Stimulated activated CD4-positive, alpha-beta T cell treated with anti-CD3 and anti-CD28 coated beads, TNF-alpha, amount 100 ng/mL, for 1 hour (primary cell): ENCODE measurements around the gene TMEM185B.

Source experiments
- DNase-seq, 3 donors: peaks; one replicate each; pipeline ENCODE4 v3.0.0-alpha.2; 2020; ENCODE audit warnings: low read depth in 3 of 3, low spot score in 1 of 3

TMEM185B gene

GRCh38 chr2:120231974-120232635, 8.9 kb upstream of the TMEM185B start:
- peak in 1 of 3 donors; percentile 29 for DNase-seq

GRCh38 chr2:120231564-120231973, 8.4 kb upstream of the TMEM185B start:
- no peak for DNase-seq

- no peak for DNase-seq
Observed at GRCh38 chr2:120230515-120231471, 7.6 kb upstream of the TMEM185B start.

DNA sequence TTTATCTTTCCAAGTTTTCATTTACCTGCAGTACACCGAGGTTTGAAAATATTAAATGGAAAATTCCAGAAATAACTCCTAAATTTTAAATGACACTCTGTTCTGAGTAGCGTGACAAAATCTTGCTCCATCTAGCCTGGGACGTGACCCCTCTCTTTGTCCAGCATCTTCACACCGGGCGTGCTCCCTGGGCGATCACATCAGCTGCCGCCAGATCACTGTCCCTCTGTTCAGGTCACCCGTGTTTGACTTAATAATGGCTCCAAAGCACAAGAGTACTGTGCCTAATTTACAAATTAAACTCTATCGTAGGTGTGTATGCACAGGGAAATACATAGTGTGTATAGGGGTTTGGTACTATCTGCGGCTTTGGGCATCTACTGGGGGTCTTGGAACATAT, 6.1 kb upstream of the TMEM185B start:
- DNase-seq, result no peak

- DNase-seq, result no peak
Observed at GRCh38 chr2:120228503-120228902, 5.3 kb upstream of the TMEM185B start.

DNA sequence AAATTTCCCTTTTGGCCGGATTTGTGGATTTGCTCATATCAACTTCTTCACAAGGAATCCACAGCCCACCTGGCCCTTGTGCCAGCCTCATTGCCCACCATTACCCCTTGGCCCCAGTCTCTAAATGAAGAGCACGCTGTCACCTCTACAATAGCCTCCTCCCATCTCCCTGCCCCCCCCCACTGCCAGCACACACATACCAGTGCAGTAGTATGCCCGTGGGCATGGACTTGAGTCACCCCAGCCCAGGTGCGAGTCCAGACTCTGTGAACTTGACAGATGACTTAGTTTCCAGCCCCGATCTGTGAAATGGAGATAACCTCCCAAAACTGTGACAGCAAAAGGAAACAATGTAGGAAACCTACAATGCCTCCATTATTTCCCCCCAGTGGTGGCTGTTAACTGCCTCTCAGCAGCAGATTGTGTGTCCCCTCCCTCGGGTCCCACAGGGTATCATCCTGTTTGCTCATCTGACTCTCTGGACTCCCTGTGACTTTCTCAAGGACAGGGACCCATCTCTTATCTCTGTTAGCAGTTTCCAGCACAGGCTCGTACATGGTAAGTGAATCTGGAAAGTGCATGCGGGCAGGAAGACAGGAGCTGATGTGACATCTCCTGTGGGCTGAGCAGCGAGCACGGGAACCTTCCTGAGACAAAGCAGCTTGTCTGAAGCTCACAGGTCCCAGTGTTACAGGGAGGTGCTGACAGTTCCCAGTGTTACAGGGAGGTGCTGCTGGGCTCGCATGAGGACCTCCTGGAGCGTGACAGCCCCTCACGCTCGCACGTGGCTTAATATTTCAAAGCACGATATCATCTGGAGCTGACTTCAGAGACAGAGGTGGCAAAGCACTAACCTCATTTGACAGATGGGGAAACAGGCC, 4.2 kb upstream of the TMEM185B start:
- no peak for DNase-seq

GRCh38 chr2:120226316-120226715, 3.1 kb upstream of the TMEM185B start:
- no peak for DNase-seq

GRCh38 chr2:120225549-120226065, 2.4 kb upstream of the TMEM185B start:
- DNase-seq, result no peak

GRCh38 chr2:120224735-120225548, 1.7 kb upstream of the TMEM185B start:
- no peak for DNase-seq

GRCh38 chr2:120224256-120224655, 1.1 kb upstream of the TMEM185B start:
- no peak for DNase-seq

DNA sequence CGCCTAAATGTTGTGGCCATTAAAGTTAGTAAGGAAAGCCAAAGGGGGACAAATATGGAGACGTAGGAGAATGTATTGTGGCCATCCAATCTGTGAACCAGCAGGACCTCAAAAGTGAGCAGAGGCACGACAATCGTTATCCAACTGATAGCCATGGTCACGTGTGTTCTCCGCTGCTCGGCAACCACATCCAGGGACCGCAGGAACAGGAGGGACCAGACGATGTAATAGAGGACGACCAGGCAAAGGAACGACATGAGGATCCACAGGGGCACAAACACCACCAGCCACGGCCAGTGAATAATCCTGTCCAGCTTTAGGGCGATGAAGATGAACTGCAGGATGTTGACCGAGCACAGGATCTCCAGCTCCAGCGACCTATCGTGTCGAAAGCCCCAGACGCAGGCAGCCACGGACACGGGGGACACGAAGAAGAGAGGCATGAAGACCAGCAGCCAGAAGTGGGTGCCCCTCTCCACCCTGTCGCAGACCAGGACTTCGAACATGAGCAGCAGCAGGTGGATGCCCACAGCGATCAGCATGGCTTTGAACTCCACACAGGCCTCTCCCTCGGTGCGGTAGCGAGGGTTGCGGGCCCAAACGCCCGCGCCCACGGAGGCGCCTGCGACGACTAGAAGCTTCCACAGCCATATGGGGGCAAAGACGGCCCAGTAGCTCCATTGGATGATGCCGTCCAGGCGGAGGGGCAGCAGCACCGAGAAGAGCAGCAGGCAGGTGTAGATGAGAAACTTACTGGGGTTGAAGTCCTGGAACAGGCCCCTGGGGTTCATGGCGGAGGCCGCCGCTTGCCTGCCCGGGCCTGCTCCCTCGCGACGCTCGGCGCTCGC, 790 bp downstream of the TMEM185B start:
- no peak for DNase-seq

DNA sequence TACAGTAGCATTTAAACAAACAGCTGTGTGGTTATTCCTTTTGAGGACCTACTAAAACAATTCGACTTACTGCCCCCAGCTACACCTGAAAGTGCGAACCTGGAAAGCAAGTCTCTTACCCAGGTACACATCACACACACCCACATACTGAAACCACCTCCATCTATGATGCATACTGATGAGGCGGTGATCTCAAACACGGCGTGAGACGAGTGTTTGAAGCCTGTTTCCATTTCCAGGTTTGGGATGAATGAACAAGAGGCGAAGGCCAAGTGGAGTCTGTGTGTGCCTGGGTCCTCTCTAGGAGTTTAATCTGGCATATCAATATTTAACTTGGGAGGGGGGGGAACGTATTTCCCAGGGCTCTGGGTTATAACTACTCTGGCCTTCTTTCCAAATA, 1.6 kb downstream of the TMEM185B start:
- DNase-seq, result no peak

DNA sequence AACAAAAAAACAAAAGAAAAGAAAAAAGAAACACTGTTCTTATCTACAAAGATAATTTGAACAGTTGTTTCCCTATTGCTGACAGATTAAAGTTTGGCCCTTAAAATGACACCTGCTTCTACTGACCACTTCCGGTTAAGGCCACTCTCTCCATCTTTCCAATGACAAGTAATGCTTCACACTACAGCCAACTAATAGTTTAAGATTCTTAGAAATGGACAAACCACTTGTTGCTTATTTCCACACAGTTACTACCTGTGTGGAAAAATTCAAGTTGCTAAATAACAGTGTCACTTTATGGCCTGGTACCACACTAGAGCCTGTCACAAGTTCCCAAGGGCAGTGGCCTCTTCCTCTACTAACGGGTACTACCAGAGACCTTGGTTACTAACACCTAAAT, 2.4 kb downstream of the TMEM185B start:
- no peak for DNase-seq

GRCh38 chr2:120219766-120220165, 3.4 kb downstream of the TMEM185B start:
- no peak for DNase-seq

DNA sequence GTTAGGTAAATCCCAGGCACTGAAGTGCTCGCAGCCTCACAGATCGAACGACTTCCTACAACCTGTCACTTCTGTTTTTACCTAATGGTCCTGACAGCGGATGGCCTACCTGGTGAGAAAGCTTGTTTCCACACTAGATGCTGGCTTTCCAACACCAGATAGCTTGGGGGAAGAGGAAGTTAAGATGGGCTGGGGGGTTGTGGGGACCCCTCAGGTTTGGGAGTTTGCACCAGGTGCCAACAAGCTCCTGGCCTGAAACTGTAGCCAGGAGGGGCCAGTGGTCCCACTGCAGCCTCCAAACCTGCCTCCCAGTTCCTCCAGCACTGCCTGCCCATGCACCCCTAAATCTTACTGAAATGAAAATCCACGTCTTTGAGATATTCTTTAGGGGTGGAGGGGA, 3.9 kb downstream of the TMEM185B start:
- no peak for DNase-seq

DNA sequence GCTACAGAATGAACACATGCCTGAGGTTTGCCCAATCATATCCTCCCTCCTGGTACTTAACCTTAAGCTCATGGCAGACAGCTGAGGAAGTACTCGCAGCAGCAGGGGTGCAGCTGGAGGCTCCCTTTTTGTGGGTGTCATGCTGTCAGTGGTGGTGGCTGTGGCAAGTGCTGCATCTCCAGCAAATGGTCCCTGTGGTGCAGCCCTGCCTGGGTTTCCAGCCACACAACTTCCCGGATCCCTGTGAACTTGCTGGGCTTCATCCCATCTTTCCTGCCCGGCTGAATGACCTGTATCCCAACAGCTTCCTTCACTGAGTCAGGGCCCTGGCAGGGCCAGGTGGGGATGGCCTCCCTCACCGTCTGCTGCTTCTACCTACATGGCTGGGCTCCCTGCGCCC, 5.0 kb downstream of the TMEM185B start:
- no peak for DNase-seq

DNA sequence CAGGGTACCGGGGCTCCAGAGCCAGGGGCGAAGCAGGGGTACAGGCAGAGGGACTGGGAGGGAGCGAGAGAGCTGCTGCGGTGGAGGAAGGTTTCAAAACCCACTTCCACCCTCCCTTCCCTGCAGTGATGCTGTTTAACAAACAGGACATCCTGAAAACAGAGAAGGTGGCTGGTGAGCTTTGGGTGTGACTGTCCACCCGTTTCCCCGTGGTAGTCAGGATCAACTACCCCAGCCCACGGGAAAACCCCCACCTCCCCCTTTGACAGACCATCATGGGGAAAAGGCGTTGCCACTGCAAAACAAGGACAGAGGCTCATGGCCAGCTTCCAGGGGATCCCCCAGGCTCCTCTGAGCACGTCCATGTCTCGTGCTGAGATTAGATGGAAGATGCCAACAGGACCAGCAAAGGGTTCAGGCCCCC, 12.9 kb downstream of the TMEM185B start:
- no peak for DNase-seq

DNA sequence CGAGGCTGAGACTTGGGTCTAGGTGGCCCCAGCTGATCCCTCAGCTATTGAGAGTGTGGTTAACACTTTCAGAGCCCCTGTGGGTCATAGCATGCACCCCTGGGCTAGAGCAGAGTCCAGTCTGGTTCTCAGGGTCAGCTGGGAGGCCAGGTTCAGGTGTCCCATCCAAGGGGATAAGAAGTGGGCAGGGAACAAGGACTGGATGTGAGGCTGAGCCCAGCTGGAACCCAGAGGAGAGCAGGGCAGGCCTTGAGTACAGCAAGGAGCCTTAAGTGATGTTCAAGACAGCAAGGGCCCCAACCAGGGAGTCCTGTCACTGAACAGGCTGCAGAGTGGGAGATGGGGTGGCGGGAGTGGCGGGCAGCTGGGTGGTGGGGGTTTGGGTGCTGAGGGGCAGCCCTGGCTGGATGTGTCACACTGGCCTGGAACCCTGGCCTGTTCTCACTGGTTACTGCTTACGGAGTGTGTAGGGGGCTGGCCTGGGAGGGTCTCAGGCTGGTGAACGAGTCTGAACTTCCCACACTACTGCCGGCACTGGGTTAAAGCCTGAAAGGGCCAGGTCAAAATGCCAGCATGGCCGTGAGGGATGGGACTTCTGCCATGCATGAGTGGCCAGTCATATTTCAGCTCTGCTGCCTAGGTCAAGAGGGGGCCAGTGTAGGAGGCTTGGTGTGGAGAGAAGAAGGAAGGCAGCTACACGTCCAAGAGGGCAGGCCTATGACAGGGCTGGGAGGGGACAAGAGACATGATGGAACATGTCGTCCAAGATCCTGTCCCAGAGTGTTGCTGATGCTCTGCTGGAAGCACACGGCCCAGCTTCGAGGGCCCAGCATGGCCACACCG, 13.6 kb downstream of the TMEM185B start:
- no peak for DNase-seq
